ENCODE results near the gene MPG.

- TF ChIP-seq, protein P1, sequence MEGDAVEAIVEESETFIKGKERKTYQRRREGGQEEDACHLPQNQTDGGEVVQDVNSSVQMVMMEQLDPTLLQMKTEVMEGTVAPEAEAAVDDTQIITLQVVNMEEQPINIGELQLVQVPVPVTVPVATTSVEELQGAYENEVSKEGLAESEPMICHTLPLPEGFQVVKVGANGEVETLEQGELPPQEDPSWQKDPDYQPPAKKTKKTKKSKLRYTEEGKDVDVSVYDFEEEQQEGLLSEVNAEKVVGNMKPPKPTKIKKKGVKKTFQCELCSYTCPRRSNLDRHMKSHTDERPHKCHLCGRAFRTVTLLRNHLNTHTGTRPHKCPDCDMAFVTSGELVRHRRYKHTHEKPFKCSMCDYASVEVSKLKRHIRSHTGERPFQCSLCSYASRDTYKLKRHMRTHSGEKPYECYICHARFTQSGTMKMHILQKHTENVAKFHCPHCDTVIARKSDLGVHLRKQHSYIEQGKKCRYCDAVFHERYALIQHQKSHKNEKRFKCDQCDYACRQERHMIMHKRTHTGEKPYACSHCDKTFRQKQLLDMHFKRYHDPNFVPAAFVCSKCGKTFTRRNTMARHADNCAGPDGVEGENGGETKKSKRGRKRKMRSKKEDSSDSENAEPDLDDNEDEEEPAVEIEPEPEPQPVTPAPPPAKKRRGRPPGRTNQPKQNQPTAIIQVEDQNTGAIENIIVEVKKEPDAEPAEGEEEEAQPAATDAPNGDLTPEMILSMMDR (IDR thresholded peaks at IDR 0.05), result no peak
- TF ChIP-seq POLR2A (IDR thresholded peaks at IDR 0.05), result no peak
Measured at GRCh38 chr16:33877-34647, 44.0 kb upstream of the MPG start.
